Pancreas (tissue), 10 donors: ENCODE measurements around the gene ZBTB20. TPM values are rescaled to one million over a fixed set of nuclear protein-coding genes. Genes with fewer than 3 reads are reported as not detected.

Experiments used
- ATAC-seq, 4 donors: fragments of 200-7000 bp; cut with Tn5 transposase; one replicate each; pipeline versions ENCODE4 v1.8.0 to v1.9.1; 2020; ENCODE audit warnings: mild to moderate bottlenecking in 4 of 4, moderate library complexity in 4 of 4
- DNase-seq, 6 donors: peaks; one replicate each; pipeline ENCODE4 v3.0.0-alpha.2; 2020
- FAIRE-seq: peaks from 2 replicates; lab custom pipeline; 2012; peaks lifted over from hg19 to GRCh38; lab: Jason Lieb, UNC
- H3K27ac ChIP-seq, 4 donors: fragments of 200-600 bp; sonication (generic); 1 replicate in 3 of 4; 2 replicates in 1 of 4; pipeline versions ENCODE4 v1.5.0 to v1.8.0; 2020
- H3K27me3 ChIP-seq, 4 donors: fragments of 200-600 bp; one replicate each; pipeline ENCODE4 v1.8.0; 2021
- H3K36me3 ChIP-seq, 3 donors: fragments of 200-600 bp; sonication (generic) in 1 of 3; one replicate each; pipeline versions ENCODE4 v1.5.0 to v1.8.0; 2020 to 2021
- H3K4me1 ChIP-seq, 3 donors: fragments of 200-600 bp; one replicate each; pipeline ENCODE4 v1.8.0; 2021
- H3K4me3 ChIP-seq, 4 donors: fragments of 200-600 bp; sonication (generic) in 2 of 4; one replicate each; pipeline versions ENCODE4 v1.5.0 to v1.8.0; 2020 to 2021
- H3K9me3 ChIP-seq, 4 donors: fragments of 200-600 bp; one replicate each; pipeline ENCODE4 v1.8.0; 2021
- CTCF ChIP-seq, 4 donors: fragments of 200-600 bp; sonication (generic) in 3 of 4; IDR thresholded peaks; one replicate each; pipeline versions ENCODE4 v1.5.0 to v1.8.0; 2021; ENCODE audit warnings: antibody characterized with exemption in 4 of 4
- WGBS, 2 donors: extraction: QIAGEN DNeasy Blood & Tissue Kit; methylation state at CpG; one replicate each; pipeline ENCODE4 v1.1.7; 2013; 5-methylcytosine and 5-hydroxymethylcytosine counted together
- intact Hi-C, 3 donors: fragments of 100-400 bp; cut with DNase I; formaldehyde crosslinking; loops; one replicate each; pipeline versions ENCODE4 v1.11.1 to v1.14.2; 2022
- polyA plus RNA-seq, 2 donors: library from polyadenylated mRNA; stranded (reverse); fragments of 200-250 nt; gene quantifications; one replicate each; pipeline ENCODE4 v1.2.3, GENCODE V29; 2013
- total RNA-seq, 6 donors: library from RNA; stranded (reverse); fragmentation: NEBNext Ultra II Directional in 4 of 6; extraction: Animal tissue kit (Norgen Biotek cat#: 25700) in 4 of 6; gene quantifications; one replicate each; pipeline versions ENCODE4 v1.2.1 to v1.2.4, GENCODE V29; 2021 to 2023
- donor health status: healthy with polysubstance abuse.
- donor health status: DM: no; HTN: no; CAD: no; lungs with moderate emphysema.
- donor health status: DM: no; HTN: no; CAD: no.
- donor health status: control.
- donor health status: control.
- donor health status: Bipolar disorder and iron deficiency.
- donor health status: DM: yes; HTN: yes; CAD: no.
- donor health status: DM: no; HTN: no; CAD: no.
- donor health status: DM: no; HTN: no; CAD: no.
- donor health status: DM: yes; HTN: yes; CAD: no.

ZBTB20 gene
- total and polyA plus RNA-seq, 8 donors: 1.3 to 81.5 (median 43.7) TPM

- no peak for TF ChIP-seq CTCF (IDR thresholded peaks at IDR 0.05)
- DNase-seq (no peak), ATAC-seq (no peak), FAIRE-seq (no peak)
- H3K4me3 ChIP-seq: no peak overlapping the region
- peaks cover 0 to 5% (median 0%) of the 10 kb centered on the region in 3 donors for H3K36me3 ChIP-seq
- 96 to 100% methylated on average over 2 of the region's 2 CpGs for WGBS, 2 donors
- intact Hi-C loops: no loop called here
- no peak overlapping the region for H3K27ac ChIP-seq
- no peaks in the 10 kb centered on the region for H3K9me3 ChIP-seq
- H3K4me1 ChIP-seq: no peaks in the 10 kb centered on the region
- no peaks in the 10 kb centered on the region for H3K27me3 ChIP-seq
These were observed 817.3 kb downstream of the ZBTB20 start for GRCh38 chr3:114329823-114330222.

GRCh38 chr3:114328345-114328744 is 818.7 kb downstream of the ZBTB20 start:
- H3K36me3 ChIP-seq: peaks cover 0 to 5% (median 0%) of the 10 kb centered on the region in 3 donors
- no peaks in the 10 kb centered on the region for H3K27me3 ChIP-seq
- FAIRE-seq: no peak
- no peak for ATAC-seq
- intact Hi-C loops: no loop called here
- TF ChIP-seq CTCF (IDR thresholded peaks at IDR 0.05): no peak
- H3K4me1 ChIP-seq: no peaks in the 10 kb centered on the region
- no peak overlapping the region for H3K4me3 ChIP-seq
- no peaks in the 10 kb centered on the region for H3K9me3 ChIP-seq
- no peak for DNase-seq
- no peak overlapping the region for H3K27ac ChIP-seq
- WGBS, 2 donors: 83 to 92% methylated on average over 3 of the region's 3 CpGs

DNA sequence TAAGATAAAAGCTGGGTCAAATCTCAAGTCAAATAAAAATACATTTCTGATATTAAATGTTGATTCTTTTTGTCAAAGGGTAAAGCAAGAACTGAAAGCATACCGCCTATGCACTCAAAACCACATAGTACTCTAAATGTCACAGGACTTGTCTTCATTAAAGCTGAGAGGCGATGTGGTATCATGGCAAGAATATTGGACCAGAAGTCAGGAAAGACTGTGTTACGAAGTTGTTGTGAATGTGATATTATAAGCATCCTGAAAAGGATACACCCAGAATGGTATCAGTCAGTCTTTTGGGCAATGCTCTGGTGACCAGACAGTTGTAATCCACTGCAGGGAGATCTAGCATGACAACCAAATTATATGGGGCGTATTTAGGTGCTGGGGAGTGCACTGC is 819.4 kb downstream of the ZBTB20 start:
- TF ChIP-seq CTCF (IDR thresholded peaks at IDR 0.05): no peak
- no peak overlapping the region for H3K27ac ChIP-seq
- H3K27me3 ChIP-seq: no peaks in the 10 kb centered on the region
- WGBS, 2 donors: 97 to 99% methylated on average over 4 of the region's 4 CpGs
- H3K4me1 ChIP-seq: no peaks in the 10 kb centered on the region
- ATAC-seq (no peak), DNase-seq (no peak), FAIRE-seq (no peak)
- H3K4me3 ChIP-seq: no peak overlapping the region
- peaks cover 0 to 5% (median 0%) of the 10 kb centered on the region in 3 donors for H3K36me3 ChIP-seq
- intact Hi-C loops: no loop called here
- no peaks in the 10 kb centered on the region for H3K9me3 ChIP-seq

DNA sequence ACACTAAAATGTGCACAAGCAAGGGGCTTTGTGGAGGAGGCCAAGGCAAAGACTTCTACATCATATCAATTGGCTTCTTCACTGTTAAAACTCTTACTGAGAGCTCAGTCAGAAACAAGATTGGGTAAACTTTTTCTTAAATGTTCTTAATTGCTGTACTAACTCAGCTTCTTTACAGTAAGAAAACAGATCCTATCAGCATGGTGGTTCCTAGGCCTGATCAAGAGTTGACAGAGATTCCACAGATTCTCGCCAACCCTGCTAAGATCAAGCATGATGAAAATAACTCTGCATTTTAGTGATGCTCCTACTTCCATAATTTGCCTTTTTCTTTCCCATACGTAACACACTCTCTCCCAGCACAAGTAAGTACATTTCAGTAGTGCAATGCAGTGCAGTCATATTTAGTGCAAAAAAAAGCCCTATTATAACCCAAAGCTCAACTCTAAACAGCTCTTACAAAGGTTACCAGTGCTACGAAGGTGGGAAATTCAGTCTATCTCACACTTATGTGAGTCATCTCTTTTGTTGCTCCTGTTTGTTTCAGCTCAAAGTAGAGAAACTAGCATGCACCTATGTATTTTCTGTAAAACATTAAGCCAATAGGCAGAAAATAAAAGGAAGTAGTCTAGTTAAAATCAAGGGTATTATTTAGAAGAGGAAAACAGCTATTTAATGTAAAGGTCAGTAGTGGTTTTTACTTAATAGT is 823.4 kb downstream of the ZBTB20 start:
- Histone ChIP-seq H3K27ac (no peak overlapping the region), H3K4me3 (no peak overlapping the region), H3K9me3 (no peaks in the 10 kb centered on the region), H3K4me1 (no peaks in the 10 kb centered on the region), H3K36me3 (peaks cover 0 to 5% (median 0%) of the 10 kb centered on the region in 3 donors), H3K27me3 (no peaks in the 10 kb centered on the region)
- no peak for FAIRE-seq
- no peak for ATAC-seq
- DNase-seq: no peak
- intact Hi-C loops: no loop called here
- 94 to 96% methylated on average over 3 of the region's 3 CpGs for WGBS, 2 donors
- no peak for TF ChIP-seq CTCF (IDR thresholded peaks at IDR 0.05)

DNA sequence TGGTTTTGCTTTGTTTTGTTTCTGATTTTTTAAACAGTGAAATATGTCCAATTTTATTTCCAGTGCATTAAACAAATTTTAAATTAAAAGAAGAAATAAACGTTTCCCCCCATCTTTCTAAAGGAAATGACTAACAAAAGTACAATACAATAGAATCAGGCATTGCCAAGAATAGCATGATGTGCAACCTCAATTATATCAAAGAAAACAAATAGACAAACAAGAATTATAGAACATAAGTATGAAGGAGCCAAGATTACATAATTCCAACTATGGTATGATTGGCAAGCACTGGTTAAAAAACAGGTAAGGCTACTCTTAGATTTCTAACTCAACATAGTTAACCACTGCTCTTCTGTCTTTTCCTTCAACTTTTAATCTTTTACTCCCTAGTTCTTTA is 826.8 kb downstream of the ZBTB20 start:
- ATAC-seq: no peak
- no peak overlapping the region for H3K27ac ChIP-seq
- no peak for TF ChIP-seq CTCF (IDR thresholded peaks at IDR 0.05)
- H3K36me3 ChIP-seq: no peaks in the 10 kb centered on the region
- no peaks in the 10 kb centered on the region for H3K9me3 ChIP-seq
- 68 to 80% methylated on average over 1 of the region's 1 CpG for WGBS, 2 donors
- H3K27me3 ChIP-seq: no peaks in the 10 kb centered on the region
- DNase-seq: no peak
- no peak for FAIRE-seq
- intact Hi-C loops: no loop called here
- no peaks in the 10 kb centered on the region for H3K4me1 ChIP-seq
- H3K4me3 ChIP-seq: no peak overlapping the region
